Uterus (tissue), 4 donors: Measurements from ENCODE around the gene PLXNA2. TPM values are rescaled to one million over a fixed set of nuclear protein-coding genes. Genes with fewer than 3 reads are reported as not detected.

Experiments used
- DNase-seq, 2 donors: peaks; one replicate each; pipeline ENCODE4 v3.0.0-alpha.2; 2019 to 2020
- H3K27ac ChIP-seq, 2 donors: fragments of 200-600 bp; sonication (generic); 1 replicate in 1 of 2; 2 replicates in 1 of 2; pipeline ENCODE4 v1.5.1; 2016 to 2018
- H3K27me3 ChIP-seq, 2 donors: fragments of 200-600 bp; sonication (generic); one replicate each; pipeline ENCODE4 v1.5.1; 2018 to 2019; ENCODE audit warnings: control low read depth in 1 of 2
- H3K36me3 ChIP-seq, 2 donors: fragments of 200-600 bp; sonication (generic); one replicate each; pipeline ENCODE4 v1.5.1; 2019; ENCODE audit warnings: control low read depth in 1 of 2
- H3K4me1 ChIP-seq, 2 donors: fragments of 200-600 bp; sonication (generic); one replicate each; pipeline ENCODE4 v1.5.1; 2018 to 2019; ENCODE audit warnings: control low read depth in 1 of 2
- H3K4me3 ChIP-seq, 2 donors: fragments of 200-600 bp; sonication (generic); 1 replicate in 1 of 2; 2 replicates in 1 of 2; pipeline ENCODE4 v1.5.1; 2018 to 2019; ENCODE audit warnings: mild to moderate bottlenecking in 1 of 2
- H3K9me3 ChIP-seq, 2 donors: fragments of 200-600 bp; sonication (generic); one replicate each; pipeline ENCODE4 v1.5.1; 2019; ENCODE audit warnings: control low read depth in 1 of 2
- CTCF ChIP-seq, 4 experiments: fragments of 200-600 bp in 2 of 4; fragments of 450-650 bp in 2 of 4; sonication (generic) in 2 of 4; IDR thresholded peaks; one replicate each; pipeline ENCODE4 v1.5.1; 2016 to 2019; ENCODE audit warnings: antibody characterized with exemption in 4 of 4, mild to moderate bottlenecking in 2 of 4, moderate library complexity in 1 of 4
- POLR2A ChIP-seq, 2 donors: fragments of 450-650 bp; IDR thresholded peaks; one replicate each; pipeline ENCODE4 v1.6.1; 2016; ENCODE audit warnings: antibody characterized with exemption in 2 of 2, mild to moderate bottlenecking in 1 of 2, moderate library complexity in 1 of 2
- intact Hi-C: fragments of 100-400 bp; cut with DNase I; formaldehyde crosslinking; loops from one replicate; pipeline ENCODE4 v1.15.1; 2023; ENCODE audit warnings: low total_unique reads
- total RNA-seq, 4 donors: library from RNA; depleted of rRNA in 3 of 4; stranded (reverse); fragments of >200 nt in 3 of 4; gene quantifications; one replicate each; pipeline versions ENCODE4 v1.1.0 to v1.2.4, GENCODE V29; 2014 to 2023
- donor health status: DM: yes; HTN: yes; CAD: no.

PLXNA2 gene
- total RNA-seq, 4 donors from 2014 or later: 5.4 to 94.5 (median 9.5) TPM

DNA sequence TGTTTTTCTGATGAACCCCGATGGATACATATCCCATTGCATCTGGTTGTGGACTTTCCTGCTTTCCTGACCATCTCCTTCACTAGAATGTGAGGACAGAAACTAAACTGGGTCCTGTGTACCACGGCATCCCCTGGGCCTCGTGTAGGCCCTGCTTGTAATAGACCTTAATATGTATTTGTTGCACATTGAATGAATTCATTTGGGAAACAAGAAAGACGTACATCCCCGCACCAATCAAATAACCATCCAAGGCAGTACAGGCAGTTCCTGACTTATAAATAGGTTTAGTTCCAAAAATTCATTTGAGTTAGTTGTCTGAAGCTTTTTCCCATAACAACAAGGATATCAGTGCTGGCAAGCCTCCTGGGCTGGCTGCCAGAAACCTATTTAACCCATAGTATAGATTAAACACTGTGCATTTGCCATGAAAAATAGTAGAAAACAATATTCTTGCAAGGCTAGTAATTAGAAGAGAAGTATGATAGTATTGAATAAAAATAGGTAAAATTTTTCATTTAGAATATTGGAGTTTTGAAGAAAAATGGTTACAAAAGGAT lies 251.4 kb downstream of the PLXNA2 start:
- no peaks in the 10 kb centered on the region for H3K4me1 ChIP-seq
- intact Hi-C loops: no loop called here
- no peaks in the 10 kb centered on the region for H3K9me3 ChIP-seq
- TF ChIP-seq POLR2A (IDR thresholded peaks at IDR 0.05) (no peak), CTCF (IDR thresholded peaks at IDR 0.05) (no peak)
- H3K27ac ChIP-seq: no peak overlapping the region
- H3K27me3 ChIP-seq: no peaks in the 10 kb centered on the region
- no peaks in the 10 kb centered on the region for H3K36me3 ChIP-seq
- no peak for DNase-seq
- H3K4me3 ChIP-seq: no peak overlapping the region

GRCh38 chr1:207991583-207992026 lies 252.6 kb downstream of the PLXNA2 start:
- H3K9me3 ChIP-seq: no peaks in the 10 kb centered on the region
- H3K27me3 ChIP-seq: no peaks in the 10 kb centered on the region
- H3K4me3 ChIP-seq: no peak overlapping the region
- intact Hi-C loops: no loop called here
- no peaks in the 10 kb centered on the region for H3K4me1 ChIP-seq
- no peak for TF ChIP-seq CTCF (IDR thresholded peaks at IDR 0.05)
- TF ChIP-seq POLR2A (IDR thresholded peaks at IDR 0.05): no peak
- no peak overlapping the region for H3K27ac ChIP-seq
- H3K36me3 ChIP-seq: no peaks in the 10 kb centered on the region
- no peak for DNase-seq

- no peak for DNase-seq
- H3K27me3 ChIP-seq: no peaks in the 10 kb centered on the region
- no peak overlapping the region for H3K27ac ChIP-seq
- H3K4me1 ChIP-seq: no peaks in the 10 kb centered on the region
- H3K36me3 ChIP-seq: no peaks in the 10 kb centered on the region
- intact Hi-C loops: no loop called here
- H3K9me3 ChIP-seq: no peaks in the 10 kb centered on the region
- no peak for TF ChIP-seq CTCF (IDR thresholded peaks at IDR 0.05)
- TF ChIP-seq POLR2A (IDR thresholded peaks at IDR 0.05): no peak
- no peak overlapping the region for H3K4me3 ChIP-seq
Observed at GRCh38 chr1:207990876-207991582, 253.2 kb downstream of the PLXNA2 start.

DNA sequence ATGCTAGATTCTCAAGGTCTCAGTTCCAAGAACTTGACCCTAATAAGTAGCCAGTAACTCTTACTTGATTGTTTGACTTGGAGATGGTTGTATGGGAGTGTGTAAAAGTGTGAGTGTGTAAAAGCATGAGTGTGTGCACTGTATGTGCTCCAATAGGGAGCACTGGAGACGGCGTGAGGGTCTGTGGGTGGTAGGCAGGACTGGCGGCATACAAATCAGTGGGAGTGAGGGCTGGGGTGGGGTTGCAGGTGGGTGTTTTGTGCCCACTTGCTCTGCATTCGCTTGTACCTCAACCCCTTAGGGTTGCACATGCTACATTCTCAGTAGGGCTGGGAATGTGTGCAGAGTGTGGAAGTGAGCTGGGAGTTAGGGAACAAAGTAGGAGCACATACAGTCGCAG lies 253.7 kb downstream of the PLXNA2 start:
- H3K36me3 ChIP-seq: no peaks in the 10 kb centered on the region
- TF ChIP-seq CTCF (IDR thresholded peaks at IDR 0.05) (no peak), POLR2A (IDR thresholded peaks at IDR 0.05) (no peak)
- no peak for DNase-seq
- no peaks in the 10 kb centered on the region for H3K4me1 ChIP-seq
- H3K9me3 ChIP-seq: no peaks in the 10 kb centered on the region
- no peak overlapping the region for H3K27ac ChIP-seq
- no peak overlapping the region for H3K4me3 ChIP-seq
- no peaks in the 10 kb centered on the region for H3K27me3 ChIP-seq
- intact Hi-C loops: no loop called here

DNA sequence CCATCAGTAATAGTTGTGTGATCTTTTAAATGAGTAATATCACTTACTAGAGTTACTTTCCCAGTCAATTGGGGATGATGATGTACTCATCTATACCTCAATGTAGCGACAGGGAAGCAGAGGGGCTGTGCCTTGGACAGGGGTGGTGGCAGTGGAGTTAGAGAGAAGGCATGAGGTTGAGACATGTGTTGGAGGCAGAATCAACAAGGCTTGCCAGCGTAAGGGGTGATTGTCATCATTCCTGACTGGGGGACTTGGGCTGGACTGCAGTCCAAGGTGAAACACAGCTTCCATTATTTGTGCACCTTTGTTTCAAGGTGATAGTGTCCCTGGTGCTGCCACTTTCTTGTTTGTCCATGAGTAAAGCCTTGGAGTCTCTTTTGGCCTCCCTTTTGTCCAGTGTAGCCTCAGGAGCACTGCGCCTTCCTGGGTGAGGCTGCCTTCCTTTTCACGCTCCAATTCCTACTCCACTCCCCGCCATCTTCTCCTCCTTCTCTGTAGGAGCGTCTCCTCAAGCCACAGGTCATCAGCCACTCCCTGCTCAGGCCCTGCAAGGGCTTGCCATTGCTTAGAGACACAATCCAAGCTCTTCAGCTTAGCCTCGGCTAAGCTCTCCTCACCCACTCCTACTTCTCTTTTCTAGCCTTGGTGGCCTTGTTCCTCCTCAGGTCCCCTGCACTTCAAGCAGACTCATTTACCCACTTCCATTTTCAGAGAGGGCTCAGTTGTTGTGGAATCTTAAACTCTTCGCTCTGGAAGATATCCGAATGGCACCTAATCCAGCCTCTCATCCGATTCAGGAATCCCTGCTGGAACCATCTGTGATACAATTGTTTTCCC lies 255.6 kb downstream of the PLXNA2 start:
- no peak overlapping the region for H3K27ac ChIP-seq
- H3K27me3 ChIP-seq: no peaks in the 10 kb centered on the region
- no peaks in the 10 kb centered on the region for H3K9me3 ChIP-seq
- intact Hi-C loops: no loop called here
- no peaks in the 10 kb centered on the region for H3K36me3 ChIP-seq
- no peak for TF ChIP-seq POLR2A (IDR thresholded peaks at IDR 0.05)
- TF ChIP-seq CTCF (IDR thresholded peaks at IDR 0.05): no peak
- no peak for DNase-seq
- no peak overlapping the region for H3K4me3 ChIP-seq
- no peaks in the 10 kb centered on the region for H3K4me1 ChIP-seq
